Stomach (tissue), 9 donors: ENCODE data around the gene TTN. TPM values are rescaled to one million over a fixed set of nuclear protein-coding genes. Genes with fewer than 3 reads are reported as not detected.

Source experiments
- DNase-seq, 2 donors: peaks; one replicate each; pipeline versions ENCODE4 v3.0.0 to v3.0.0-alpha.2; 2013 to 2019
- H3K27ac ChIP-seq, 5 donors: fragments of 200-600 bp in 4 of 5; sonication (generic) in 4 of 5; one replicate each; pipeline ENCODE4 v1.5.1; 2013 to 2019; ENCODE audit warnings: mild to moderate bottlenecking in 1 of 5, moderate library complexity in 1 of 5
- H3K27me3 ChIP-seq, 3 donors: fragments of 200-600 bp; sonication (generic); one replicate each; pipeline ENCODE4 v1.5.1; 2017 to 2019; ENCODE audit warnings: mixed run types in 1 of 3
- H3K36me3 ChIP-seq, 4 donors: fragments of 200-600 bp; sonication (generic); 1 replicate in 3 of 4; 2 replicates in 1 of 4; pipeline ENCODE4 v1.5.1; 2016 to 2019
- H3K4me1 ChIP-seq, 4 donors: fragments of 200-600 bp; sonication (generic); one replicate each; pipeline ENCODE4 v1.5.1; 2016 to 2019
- H3K4me3 ChIP-seq, 4 donors: fragments of 200-600 bp; sonication (generic) in 3 of 4; one replicate each; pipeline ENCODE4 v1.5.1; 2016 to 2019; ENCODE audit warnings: mild to moderate bottlenecking in 1 of 4
- H3K9me3 ChIP-seq, 4 donors: fragments of 200-600 bp; sonication (generic); one replicate each; pipeline ENCODE4 v1.5.1; 2016 to 2019
- CTCF ChIP-seq, 7 experiments: fragments of 450-650 bp in 4 of 7; fragments of 200-600 bp in 3 of 7; sonication (generic) in 3 of 7; IDR thresholded peaks; one replicate each; pipeline ENCODE4 v1.5.1; 2016 to 2019; ENCODE audit warnings: antibody characterized with exemption in 7 of 7, control low read depth in 2 of 7, mild to moderate bottlenecking in 1 of 7
- EP300 ChIP-seq: sonication (generic); formaldehyde crosslinking; IDR thresholded peaks from one replicate; pipeline ENCODE4 v1.6.1; 2017; ENCODE audit warnings: antibody characterized with exemption
- POLR2A ChIP-seq, 4 donors: fragments of 450-650 bp; IDR thresholded peaks; one replicate each; pipeline ENCODE4 v1.6.1; 2016; ENCODE audit warnings: antibody characterized with exemption in 4 of 4, control low read depth in 2 of 4, mild to moderate bottlenecking in 1 of 4, moderate library complexity in 1 of 4
- POLR2AphosphoS5 ChIP-seq, 3 donors: sonication (generic); formaldehyde crosslinking; IDR thresholded peaks; one replicate each; pipeline ENCODE4 v1.6.1; 2016; ENCODE audit warnings: antibody characterized with exemption in 3 of 3
- WGBS, 5 donors: extraction: QIAGEN DNeasy Blood & Tissue Kit in 3 of 5; methylation state at CpG; one replicate each; pipeline versions ENCODE4 v1.1.5 to v1.1.7; 2013 to 2018; 5-methylcytosine and 5-hydroxymethylcytosine counted together
- intact Hi-C: fragments of 100-400 bp; cut with DNase I; formaldehyde crosslinking; loops from one replicate; pipeline ENCODE4 v1.15.1; 2023; ENCODE audit warnings: low total_unique reads
- polyA plus RNA-seq, 3 donors: library from polyadenylated mRNA; stranded (reverse); fragments of 200-250 nt; gene quantifications; one replicate each; pipeline ENCODE4 v1.2.3, GENCODE V29; 2013
- total RNA-seq, 5 donors: library from RNA; depleted of rRNA; stranded (reverse); fragments of >200 nt; gene quantifications; one replicate each; pipeline versions ENCODE4 v1.1.0 to v1.2.3, GENCODE V29; 2014 to 2016
- donor health status: healthy with polysubstance abuse.
- donor health status: Bipolar disorder and iron deficiency.
- donor health status: healthy.

Gene TTN
- total and polyA plus RNA-seq, 8 donors: 0.03 to 12.8 (median 2.2) TPM

GRCh38 chr2:178574789-178575188 lies 232.4 kb downstream of the TTN start:
- TF ChIP-seq POLR2A (IDR thresholded peaks at IDR 0.05) (no peak), CTCF (IDR thresholded peaks at IDR 0.05) (no peak), POLR2AphosphoS5 (IDR thresholded peaks at IDR 0.05) (no peak), EP300 (no peak)
- H3K27ac ChIP-seq: no peak overlapping the region
- no peaks in the 10 kb centered on the region for H3K27me3 ChIP-seq
- H3K36me3 ChIP-seq: peaks cover 9 to 99% (median 70%) of the 10 kb centered on the region in 4 donors
- intact Hi-C loops: no loop called here
- H3K9me3 ChIP-seq: no peaks in the 10 kb centered on the region
- H3K4me1 ChIP-seq: no peaks in the 10 kb centered on the region
- 92 to 99% (median 95%) methylated on average over 7 of the region's 7 CpGs for WGBS, 5 donors
- H3K4me3 ChIP-seq: no peak overlapping the region
- no peak for DNase-seq

GRCh38 chr2:178568227-178568626 lies 239.0 kb downstream of the TTN start:
- 88 to 97% (median 95%) methylated on average over 4 of the region's 4 CpGs for WGBS, 5 donors
- intact Hi-C loops: no loop called here
- Histone ChIP-seq H3K4me1 (no peaks in the 10 kb centered on the region), H3K9me3 (peaks cover 0 to 19% (median 0%) of the 10 kb centered on the region in 4 donors), H3K36me3 (peaks cover 0 to 97% (median 54%) of the 10 kb centered on the region in 4 donors), H3K27ac (no peak overlapping the region), H3K4me3 (no peak overlapping the region), H3K27me3 (no peaks in the 10 kb centered on the region)
- DNase-seq: no peak
- TF ChIP-seq POLR2AphosphoS5 (IDR thresholded peaks at IDR 0.05) (no peak), CTCF (IDR thresholded peaks at IDR 0.05) (no peak), POLR2A (IDR thresholded peaks at IDR 0.05) (no peak), EP300 (no peak)

GRCh38 chr2:178553047-178553446 lies 254.2 kb downstream of the TTN start:
- intact Hi-C loops: no loop called here

GRCh38 chr2:178550352-178550751 lies 256.9 kb downstream of the TTN start:
- Histone ChIP-seq H3K4me3 (no peak overlapping the region), H3K4me1 (no peaks in the 10 kb centered on the region), H3K36me3 (peaks cover 0 to 77% (median 62%) of the 10 kb centered on the region in 4 donors), H3K27ac (no peak overlapping the region), H3K27me3 (no peaks in the 10 kb centered on the region), H3K9me3 (no peaks in the 10 kb centered on the region)
- 92 to 99% (median 96%) methylated on average over 2 of the region's 2 CpGs for WGBS, 5 donors
- intact Hi-C loops: no loop called here
- no peak for DNase-seq
- TF ChIP-seq CTCF (IDR thresholded peaks at IDR 0.05): no peak
- TF ChIP-seq POLR2AphosphoS5 (IDR thresholded peaks at IDR 0.05): no peak
- TF ChIP-seq POLR2A (IDR thresholded peaks at IDR 0.05): no peak
- TF ChIP-seq EP300: no peak

More at GRCh38 chr2:178553047-178553446, 254.2 kb downstream of the TTN start:
- WGBS, 5 donors: 86 to 95% (median 91%) methylated on average over 2 of the region's 2 CpGs
- Histone ChIP-seq H3K4me3 (no peak overlapping the region), H3K9me3 (no peaks in the 10 kb centered on the region), H3K36me3 (peaks cover 0 to 50% (median 39%) of the 10 kb centered on the region in 4 donors), H3K4me1 (no peaks in the 10 kb centered on the region), H3K27me3 (no peaks in the 10 kb centered on the region), H3K27ac (no peak overlapping the region)
- DNase-seq: no peak
- TF ChIP-seq POLR2AphosphoS5 (IDR thresholded peaks at IDR 0.05) (no peak), POLR2A (IDR thresholded peaks at IDR 0.05) (no peak), CTCF (IDR thresholded peaks at IDR 0.05) (no peak), EP300 (no peak)
